GM20000 (cell line): ENCODE data around the gene CFAP43.

Experiments used
- DNase-seq: peaks from one replicate; pipeline ENCODE4 v3.0.0; 2012; ENCODE audit warnings: low spot score
- CTCF ChIP-seq: IDR thresholded peaks from 2 replicates; pipeline ENCODE4 v1.5.1; 2012; ENCODE audit warnings: mild to moderate bottlenecking, control low read depth; ENCODE audit errors: extremely low read depth, missing control alignments

Gene CFAP43

GRCh38 chr10:104081998-104082397 lies 150.2 kb downstream of the CFAP43 start:
- no peak for DNase-seq
- no peak for TF ChIP-seq CTCF

DNA sequence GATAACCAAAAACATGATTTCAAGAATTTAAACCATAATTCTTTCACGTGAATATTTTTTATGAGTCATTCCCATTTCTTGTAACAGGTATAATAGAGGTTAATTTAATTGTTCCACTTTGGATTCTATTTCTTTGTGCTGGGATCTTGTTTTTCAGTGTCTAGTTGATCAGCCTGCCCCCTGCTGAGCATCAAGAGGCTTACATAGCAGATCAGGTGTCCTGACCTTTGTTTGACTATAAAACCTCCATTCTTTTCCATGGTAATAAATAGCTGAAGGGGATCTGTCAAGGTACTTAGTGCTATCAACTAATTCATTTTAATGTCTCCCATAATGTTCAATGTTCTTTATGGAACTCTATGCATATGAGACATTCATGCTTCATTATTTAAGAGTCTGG lies 151.4 kb downstream of the CFAP43 start:
- peak; percentile 34 for DNase-seq
- peak; percentile 38 for TF ChIP-seq CTCF
